Breast epithelium (tissue), 4 donors: ENCODE results near the gene COA8. TPM values are rescaled to one million over a fixed set of nuclear protein-coding genes. Genes with fewer than 3 reads are reported as not detected.
A peak's percentile ranks its signal among the peaks of the same experiment; 100 is the strongest.

Source experiments
- DNase-seq, 2 donors: peaks; one replicate each; pipeline ENCODE4 v3.0.0-alpha.2; 2019; ENCODE audit warnings: low spot score in 2 of 2
- H3K27ac ChIP-seq, 2 donors: fragments of 200-600 bp; sonication (generic) in 1 of 2; one replicate each; pipeline ENCODE4 v1.5.1; 2016 to 2019; ENCODE audit warnings: mild to moderate bottlenecking in 1 of 2
- H3K27me3 ChIP-seq, 2 donors: fragments of 200-600 bp; sonication (generic) in 1 of 2; one replicate each; pipeline versions ENCODE4 v1.5.1 to v1.6.0; 2017 to 2019; ENCODE audit warnings: control low read depth in 1 of 2, mild to moderate bottlenecking in 1 of 2
- H3K36me3 ChIP-seq: fragments of 200-600 bp; one replicate; pipeline ENCODE4 v1.5.1; 2019
- H3K4me1 ChIP-seq, 2 donors: fragments of 200-600 bp; sonication (generic); one replicate each; pipeline ENCODE4 v1.5.1; 2016 to 2019; ENCODE audit warnings: control low read depth in 1 of 2
- H3K4me3 ChIP-seq, 3 donors: fragments of 200-600 bp; sonication (generic); 1 replicate in 2 of 3; 2 replicates in 1 of 3; pipeline ENCODE4 v1.5.1; 2016 to 2019; ENCODE audit warnings: mild to moderate bottlenecking in 3 of 3, moderate library complexity in 2 of 3
- H3K9me3 ChIP-seq, 2 donors: fragments of 200-600 bp; sonication (generic) in 1 of 2; one replicate each; pipeline ENCODE4 v1.5.1; 2016 to 2019; ENCODE audit warnings: control low read depth in 1 of 2
- CTCF ChIP-seq, 3 donors: fragments of 450-650 bp; IDR thresholded peaks; one replicate each; pipeline ENCODE4 v1.5.1; 2016 to 2017; ENCODE audit warnings: antibody characterized with exemption in 3 of 3, mild to moderate bottlenecking in 3 of 3, moderate library complexity in 3 of 3
- POLR2A ChIP-seq: fragments of 450-650 bp; IDR thresholded peaks from one replicate; pipeline ENCODE4 v1.6.1; 2016; ENCODE audit warnings: antibody characterized with exemption, mild to moderate bottlenecking, moderate library complexity
- POLR2AphosphoS5 ChIP-seq, 3 donors: sonication (generic); formaldehyde crosslinking; IDR thresholded peaks; one replicate each; pipeline ENCODE4 v1.6.1; 2017; ENCODE audit warnings: antibody characterized with exemption in 3 of 3
- intact Hi-C: fragments of 100-400 bp; cut with DNase I; formaldehyde crosslinking; loops from one replicate; pipeline ENCODE4 v1.15.1; 2023; ENCODE audit warnings: low total_unique reads
- total RNA-seq, 3 donors: library from RNA; depleted of rRNA; stranded (reverse); fragments of >200 nt; gene quantifications; one replicate each; pipeline ENCODE4 v1.1.0, GENCODE V29; 2016

COA8 gene
- total RNA-seq, 3 donors from 2014 or later, result 26.5 to 41.9 (median 27.2) TPM

GRCh38 chr14:103574707-103575285 lies 12.0 kb downstream of the COA8 start:
- H3K4me3 ChIP-seq, result no peak overlapping the region
- H3K27ac ChIP-seq, result peak overlapping the region; percentile 8 to 89
- no peaks in the 10 kb centered on the region for H3K27me3 ChIP-seq
- TF ChIP-seq CTCF (IDR thresholded peaks at IDR 0.05) (no peak), POLR2A (no peak), POLR2AphosphoS5 (IDR thresholded peaks at IDR 0.05) (no peak)
- DNase-seq, result no peak
- H3K9me3 ChIP-seq, result no peaks in the 10 kb centered on the region
- intact Hi-C loops, result loop anchor here (5.0 kb wide), 1 partner anchor 242 kb away; the partner anchor contains the start of gene EIF5
- peaks cover 0 to 5% of the 10 kb centered on the region in 2 donors for H3K4me1 ChIP-seq
- no peaks in the 10 kb centered on the region for H3K36me3 ChIP-seq

- H3K4me3 ChIP-seq, result peak overlapping the region in 2 of 3 donors; percentile 24 to 40
- intact Hi-C loops, result no loop called here
- H3K27me3 ChIP-seq, result no peaks in the 10 kb centered on the region
- no peaks in the 10 kb centered on the region for H3K9me3 ChIP-seq
- H3K4me1 ChIP-seq, result peaks cover 0 to 5% of the 10 kb centered on the region in 2 donors
- peak overlapping the region; percentile 89 to 90 for H3K27ac ChIP-seq
- DNase-seq, result peak; percentile 76 to 91
- no peaks in the 10 kb centered on the region for H3K36me3 ChIP-seq
- TF ChIP-seq POLR2AphosphoS5 (IDR thresholded peaks at IDR 0.05), result peak; percentile 59 to 76 (median 70)
- no peak for TF ChIP-seq CTCF (IDR thresholded peaks at IDR 0.05)
- no peak for TF ChIP-seq POLR2A
Measured at GRCh38 chr14:103576371-103577024, 13.7 kb downstream of the COA8 start.

GRCh38 chr14:103578401-103579075 lies 15.8 kb downstream of the COA8 start:
- peaks cover 0 to 5% of the 10 kb centered on the region in 2 donors for H3K4me1 ChIP-seq
- H3K27me3 ChIP-seq, result no peaks in the 10 kb centered on the region
- no peaks in the 10 kb centered on the region for H3K36me3 ChIP-seq
- no peaks in the 10 kb centered on the region for H3K9me3 ChIP-seq
- intact Hi-C loops, result no loop called here
- no peak overlapping the region for H3K4me3 ChIP-seq
- H3K27ac ChIP-seq, result no peak overlapping the region
- no peak for DNase-seq
- no peak for TF ChIP-seq CTCF (IDR thresholded peaks at IDR 0.05)
- no peak for TF ChIP-seq POLR2AphosphoS5 (IDR thresholded peaks at IDR 0.05)
- TF ChIP-seq POLR2A, result no peak

- no peak for DNase-seq
- H3K27me3 ChIP-seq, result no peaks in the 10 kb centered on the region
- peak overlapping the region; percentile 74 to 88 for H3K27ac ChIP-seq
- peaks cover 0 to 2% of the 10 kb centered on the region in 2 donors for H3K4me1 ChIP-seq
- TF ChIP-seq POLR2A (no peak), CTCF (IDR thresholded peaks at IDR 0.05) (no peak), POLR2AphosphoS5 (IDR thresholded peaks at IDR 0.05) (no peak)
- no peak overlapping the region for H3K4me3 ChIP-seq
- no peaks in the 10 kb centered on the region for H3K9me3 ChIP-seq
- intact Hi-C loops, result no loop called here
- no peaks in the 10 kb centered on the region for H3K36me3 ChIP-seq
Measured at GRCh38 chr14:103581206-103581605, 18.4 kb downstream of the COA8 start.
